GM19438 (cell line): ENCODE data around the gene FRAS1.
A peak's percentile ranks its signal among the peaks of the same experiment; 100 is the strongest.
"Not testable (repeated sequence)": the region's sequence is repeated elsewhere in the genome, so short reads cannot be mapped to it uniquely, and the experiment has no call there.

ENCODE experiments used
- ATAC-seq: cut with Tn5 transposase; IDR thresholded peaks from one replicate; pipeline ENCODE4 v1.9.1; 2021; ENCODE audit warnings: low read depth; ENCODE audit not compliant: unreplicated experiment

Gene FRAS1, protein sequence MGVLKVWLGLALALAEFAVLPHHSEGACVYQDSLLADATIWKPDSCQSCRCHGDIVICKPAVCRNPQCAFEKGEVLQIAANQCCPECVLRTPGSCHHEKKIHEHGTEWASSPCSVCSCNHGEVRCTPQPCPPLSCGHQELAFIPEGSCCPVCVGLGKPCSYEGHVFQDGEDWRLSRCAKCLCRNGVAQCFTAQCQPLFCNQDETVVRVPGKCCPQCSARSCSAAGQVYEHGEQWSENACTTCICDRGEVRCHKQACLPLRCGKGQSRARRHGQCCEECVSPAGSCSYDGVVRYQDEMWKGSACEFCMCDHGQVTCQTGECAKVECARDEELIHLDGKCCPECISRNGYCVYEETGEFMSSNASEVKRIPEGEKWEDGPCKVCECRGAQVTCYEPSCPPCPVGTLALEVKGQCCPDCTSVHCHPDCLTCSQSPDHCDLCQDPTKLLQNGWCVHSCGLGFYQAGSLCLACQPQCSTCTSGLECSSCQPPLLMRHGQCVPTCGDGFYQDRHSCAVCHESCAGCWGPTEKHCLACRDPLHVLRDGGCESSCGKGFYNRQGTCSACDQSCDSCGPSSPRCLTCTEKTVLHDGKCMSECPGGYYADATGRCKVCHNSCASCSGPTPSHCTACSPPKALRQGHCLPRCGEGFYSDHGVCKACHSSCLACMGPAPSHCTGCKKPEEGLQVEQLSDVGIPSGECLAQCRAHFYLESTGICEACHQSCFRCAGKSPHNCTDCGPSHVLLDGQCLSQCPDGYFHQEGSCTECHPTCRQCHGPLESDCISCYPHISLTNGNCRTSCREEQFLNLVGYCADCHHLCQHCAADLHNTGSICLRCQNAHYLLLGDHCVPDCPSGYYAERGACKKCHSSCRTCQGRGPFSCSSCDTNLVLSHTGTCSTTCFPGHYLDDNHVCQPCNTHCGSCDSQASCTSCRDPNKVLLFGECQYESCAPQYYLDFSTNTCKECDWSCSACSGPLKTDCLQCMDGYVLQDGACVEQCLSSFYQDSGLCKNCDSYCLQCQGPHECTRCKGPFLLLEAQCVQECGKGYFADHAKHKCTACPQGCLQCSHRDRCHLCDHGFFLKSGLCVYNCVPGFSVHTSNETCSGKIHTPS (N-terminal part only)

DNA sequence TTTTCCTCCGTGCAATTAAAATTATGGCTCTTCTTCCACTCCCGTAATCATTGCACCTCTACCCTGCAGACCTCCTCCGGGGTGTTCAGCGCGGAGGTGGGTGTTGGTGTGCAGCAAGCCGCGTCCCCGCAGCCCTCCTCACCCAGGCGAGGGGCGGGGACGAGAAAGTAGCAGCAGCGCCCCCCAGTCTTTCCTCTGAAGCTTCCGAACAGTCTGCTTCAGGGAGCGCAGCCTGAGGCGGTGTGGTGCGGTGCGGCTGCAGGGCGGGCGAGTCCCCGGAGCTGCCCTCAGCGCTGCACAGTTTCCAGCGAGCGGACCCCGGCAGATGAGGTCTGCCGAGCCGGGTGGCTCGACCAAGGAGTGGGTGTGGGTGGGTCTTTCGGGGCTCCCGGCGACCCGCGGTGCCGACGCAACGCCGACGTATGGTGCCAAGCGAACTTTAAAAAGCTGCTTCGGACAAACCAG, at the start of gene FRAS1:
TSS of gene FRAS1 (plus strand) at position 189 of the 465 bp plus-strand sequence. CDS start 687 bp downstream, outside the sequence.
- peak; percentile 21 for ATAC-seq

GRCh38 chr4:78011003-78011402, 46.1 kb upstream of the FRAS1 start:
- ATAC-seq, result not testable (repeated sequence)

GRCh38 chr4:78014889-78015886, 41.9 kb upstream of the FRAS1 start:
- no peak for ATAC-seq

GRCh38 chr4:78018271-78019049, 38.7 kb upstream of the FRAS1 start:
- ATAC-seq, result no peak

GRCh38 chr4:78019414-78019813, 37.7 kb upstream of the FRAS1 start:
- no peak for ATAC-seq

DNA sequence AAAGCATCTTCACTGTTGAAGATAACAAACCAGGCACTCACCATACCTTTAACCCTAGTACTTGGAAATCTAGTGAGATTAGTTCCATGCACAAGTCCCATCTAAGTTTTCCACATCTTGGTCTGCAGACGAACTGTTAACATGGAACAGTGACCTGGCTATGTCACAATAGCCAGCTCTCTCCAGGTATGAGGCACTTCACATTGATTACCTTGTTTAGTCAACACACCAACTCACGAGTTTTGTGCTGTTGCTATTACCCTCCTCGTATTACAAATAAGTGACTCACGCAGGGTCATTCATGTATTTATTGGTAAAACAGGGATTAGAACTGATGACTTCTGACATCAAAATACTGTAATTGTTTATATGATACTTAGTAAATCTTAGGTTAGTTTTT, 36.4 kb upstream of the FRAS1 start:
- ATAC-seq, result no peak

- ATAC-seq, result no peak
These were observed 34.6 kb upstream of the FRAS1 start for GRCh38 chr4:78022517-78022916.

DNA sequence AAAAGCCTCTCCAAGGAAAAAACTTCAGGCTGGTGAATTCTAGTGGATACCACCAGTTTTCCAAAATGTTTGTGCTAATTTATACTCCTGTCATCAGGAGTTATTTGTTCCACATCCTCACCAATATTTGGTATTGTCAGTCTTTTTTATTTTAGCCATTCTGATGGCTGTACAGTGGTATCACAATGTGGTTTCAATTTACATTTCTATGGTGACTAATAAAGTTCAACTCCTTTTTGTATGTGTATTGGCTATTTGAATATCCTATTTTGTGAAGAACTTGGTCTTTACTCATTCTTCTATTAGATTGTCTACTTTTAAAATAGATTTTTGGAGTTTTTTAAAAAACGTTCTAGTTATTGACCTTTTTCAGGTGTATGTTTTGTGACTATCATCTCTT, 33.0 kb upstream of the FRAS1 start:
- no peak for ATAC-seq

DNA sequence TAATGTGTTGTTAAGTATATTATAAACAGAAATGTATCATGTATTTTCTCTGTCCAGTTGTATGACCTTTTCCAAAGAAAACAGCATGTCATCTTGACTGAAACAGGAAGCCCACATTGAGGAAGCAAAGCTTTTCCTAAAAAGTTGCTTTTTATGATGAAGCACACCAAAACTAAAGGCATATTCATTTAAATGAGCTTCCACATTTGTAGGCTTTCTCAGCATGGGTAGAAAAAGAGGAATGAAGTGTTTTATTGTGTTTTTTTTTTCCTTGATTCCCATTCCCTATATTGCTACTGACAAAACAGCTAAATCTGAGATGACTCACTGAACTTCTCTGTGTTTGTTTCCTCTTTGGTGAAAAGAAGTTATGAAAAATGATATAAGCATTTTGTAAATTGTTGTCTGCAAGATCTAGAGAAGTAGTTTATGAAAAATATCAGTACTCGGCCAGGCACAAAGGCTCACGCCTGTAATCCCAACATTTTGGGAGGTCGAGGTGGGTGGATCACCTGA, 32.5 kb upstream of the FRAS1 start:
- no peak for ATAC-seq

DNA sequence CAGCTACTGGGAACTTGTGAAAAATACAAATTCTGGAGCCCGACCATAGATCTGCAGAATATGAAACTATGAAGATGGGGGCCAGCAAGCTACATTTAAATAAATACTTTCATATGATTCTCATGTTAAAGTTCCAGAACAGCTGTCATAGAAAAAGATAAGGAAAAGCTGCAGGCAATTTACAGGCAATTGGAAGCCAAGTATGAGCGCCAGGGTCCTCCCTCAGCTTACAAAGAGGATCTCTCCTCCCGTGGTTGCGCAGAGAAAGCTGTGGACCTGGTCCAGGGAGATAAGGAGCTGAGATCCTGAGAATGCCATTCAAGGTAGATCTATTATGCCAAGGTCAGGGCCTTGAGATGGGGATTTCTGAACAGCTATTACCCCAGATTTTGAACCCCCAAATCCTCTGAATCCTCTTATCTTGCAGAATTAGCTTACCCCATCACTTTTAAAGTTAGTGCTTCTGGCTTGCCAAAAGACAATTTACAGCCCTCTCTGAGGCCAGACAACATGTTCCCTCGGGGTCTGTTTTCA, 25.6 kb upstream of the FRAS1 start:
- no peak for ATAC-seq

DNA sequence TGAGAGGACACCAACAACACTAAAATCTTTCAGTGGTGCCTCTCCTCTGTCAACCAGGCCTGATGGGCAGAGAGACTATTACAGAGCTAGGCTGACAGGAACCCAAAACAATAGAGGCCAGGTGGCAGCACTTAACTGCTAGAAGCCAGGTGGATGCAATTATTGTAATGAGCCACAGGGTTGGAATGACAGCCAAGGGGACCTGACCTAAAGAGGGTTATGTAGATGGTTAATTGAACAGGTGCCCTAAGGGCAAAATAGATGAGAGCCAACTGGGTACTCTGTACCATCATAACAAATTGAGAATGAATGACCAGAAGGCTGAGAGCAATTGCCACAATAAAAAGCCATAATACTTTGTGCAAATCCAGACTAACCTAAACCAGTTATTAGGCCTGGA, 24.7 kb upstream of the FRAS1 start:
- no peak for ATAC-seq

DNA sequence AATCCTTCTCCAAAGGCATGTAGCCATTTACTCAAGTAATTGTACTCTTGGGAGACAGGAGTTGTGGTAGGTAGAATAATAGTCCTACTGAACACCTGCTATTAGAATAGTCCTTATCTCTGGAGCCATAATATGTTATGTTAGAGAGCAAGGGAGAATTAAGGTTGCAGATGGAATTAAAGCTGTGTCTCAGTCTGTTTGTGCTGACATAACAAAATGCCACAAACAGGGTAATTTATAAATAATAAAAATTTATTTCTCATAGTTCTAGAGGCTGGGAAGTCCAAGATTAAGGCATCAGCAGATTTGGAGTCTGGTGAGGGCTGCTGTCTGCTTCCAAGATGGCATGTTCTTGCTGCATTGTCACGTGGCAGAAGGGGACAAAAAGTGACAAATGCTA, 24.2 kb upstream of the FRAS1 start:
- no peak for ATAC-seq

GRCh38 chr4:78033861-78034260, 23.3 kb upstream of the FRAS1 start:
- no peak for ATAC-seq

GRCh38 chr4:78038704-78039103, 18.4 kb upstream of the FRAS1 start:
- ATAC-seq, result no peak

GRCh38 chr4:78039678-78040077, 17.4 kb upstream of the FRAS1 start:
- no peak for ATAC-seq

DNA sequence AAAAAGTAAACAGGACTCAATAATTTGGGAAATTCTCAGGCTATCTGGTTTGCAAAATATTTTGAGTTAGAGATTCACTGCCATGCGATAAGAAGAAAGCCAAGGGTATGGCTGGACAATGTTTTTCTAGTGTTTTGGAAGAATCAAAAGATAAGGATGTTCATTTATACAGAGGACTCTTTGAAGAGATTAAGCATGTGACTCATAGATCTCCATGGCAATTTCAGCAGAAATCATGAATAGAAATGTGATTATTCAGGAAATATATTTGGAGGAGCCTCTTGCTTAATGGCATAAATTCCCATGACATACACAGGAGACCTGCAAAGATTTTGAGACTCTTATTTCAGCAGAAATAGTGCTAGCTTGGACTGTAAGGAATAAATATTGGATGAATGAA, 16.7 kb upstream of the FRAS1 start:
- no peak for ATAC-seq

DNA sequence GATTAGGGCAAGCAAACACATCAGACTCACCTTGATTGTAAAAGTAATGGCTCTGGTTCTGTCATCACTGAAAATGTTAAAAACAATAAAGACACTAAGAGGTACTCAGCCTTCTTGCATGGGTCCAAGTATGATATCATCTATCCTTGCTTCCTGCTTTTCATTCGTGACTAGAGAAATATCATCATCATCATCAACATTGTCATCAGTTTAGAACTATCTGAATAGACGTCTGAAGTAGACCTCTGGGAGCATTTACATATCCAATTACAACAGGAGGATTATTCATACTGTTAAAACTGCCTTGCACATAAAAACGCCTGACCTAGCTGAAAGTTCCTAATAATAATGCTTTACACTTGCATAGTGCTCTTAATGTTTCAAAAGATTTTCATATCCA, 9.8 kb upstream of the FRAS1 start:
- no peak for ATAC-seq

DNA sequence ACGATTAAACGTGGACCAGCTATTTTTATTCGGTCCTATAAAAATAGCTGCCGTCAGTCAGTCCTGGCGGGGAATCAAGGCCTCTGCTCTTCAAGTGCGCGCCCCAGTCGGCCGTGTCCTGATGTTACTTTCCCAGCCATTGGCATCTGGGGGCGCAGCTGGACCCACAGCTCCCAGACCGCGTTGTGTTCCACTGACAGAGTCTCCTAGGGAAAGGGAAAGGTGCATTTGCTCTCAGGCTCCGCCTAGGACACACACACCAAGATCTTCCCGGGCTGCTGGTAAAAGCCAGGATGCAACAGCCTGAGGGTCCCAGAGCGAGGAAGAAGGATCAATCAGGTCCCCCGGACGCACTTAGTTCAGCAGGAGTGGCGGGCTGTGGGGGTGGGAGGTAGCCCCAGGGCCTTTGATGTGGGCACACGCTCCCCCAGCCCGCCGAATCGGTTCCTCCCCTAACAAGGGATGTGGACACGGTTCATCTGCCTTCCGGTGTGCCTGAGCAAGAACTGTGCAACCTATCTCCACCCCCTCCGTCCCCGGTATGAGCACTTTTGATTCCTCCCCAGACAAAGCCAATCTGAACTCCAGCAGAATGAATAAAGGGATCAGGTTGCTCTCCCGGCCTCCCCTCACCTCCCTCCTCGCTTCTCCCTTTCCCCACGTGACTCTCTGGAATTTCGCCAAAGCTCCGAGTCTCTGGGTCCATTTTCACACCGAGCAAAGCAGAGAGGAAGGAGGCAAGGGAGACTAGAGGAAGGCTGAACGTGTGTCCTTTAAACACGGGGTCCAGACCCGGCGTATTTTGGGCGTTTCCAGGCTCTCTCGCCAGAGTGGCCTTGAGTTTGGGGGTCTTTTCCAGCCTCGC, 626 bp upstream of the FRAS1 start:
- peak; percentile 58 for ATAC-seq
